Activated CD8-positive, alpha-beta T cell treated with anti-CD3 and anti-CD28 coated beads for 36 hours (primary cell): ENCODE results near the gene PHIP. TPM values are rescaled to one million over a fixed set of nuclear protein-coding genes. Genes with fewer than 3 reads are reported as not detected.

Experiments
- ATAC-seq: fragments of 200-7000 bp; cut with Tn5 transposase; one replicate; pipeline ENCODE4 v1.10.0; 2021; ENCODE audit warnings: mild to moderate bottlenecking, moderate library complexity
- CTCF ChIA-PET: fragments of 350-600 bp; sonication (Branson Sonifier 250); formaldehyde crosslinking; loops from one replicate; lab custom pipeline; 2021; ENCODE audit warnings: antibody characterized with exemption; lab: Charles Lee
- POLR2A ChIA-PET: fragments of 350-600 bp; sonication (Branson Sonifier 250); formaldehyde crosslinking; loops from one replicate; lab custom pipeline; 2021; ENCODE audit warnings: antibody characterized with exemption; lab: Charles Lee
- DNase-seq: peaks from one replicate; pipeline ENCODE4 v3.0.0-alpha.2; 2020
- H3K27ac Mint-ChIP-seq: one replicate; pipeline ENCODE4 v1.8.0; 2021; ENCODE audit warnings: mild to moderate bottlenecking, mixed read lengths
- H3K27me3 Mint-ChIP-seq: one replicate; pipeline ENCODE4 v1.8.0; 2021; ENCODE audit warnings: mixed read lengths
- H3K36me3 Mint-ChIP-seq: one replicate; pipeline ENCODE4 v1.8.0; 2021; ENCODE audit warnings: low read depth, mixed read lengths
- H3K4me1 Mint-ChIP-seq: one replicate; pipeline ENCODE4 v1.8.0; 2021; ENCODE audit warnings: low read depth, mixed read lengths
- H3K4me3 Mint-ChIP-seq: one replicate; pipeline ENCODE4 v1.8.0; 2021; ENCODE audit warnings: mild to moderate bottlenecking, moderate library complexity, mixed read lengths
- H3K9me3 Mint-ChIP-seq: one replicate; pipeline ENCODE4 v1.8.0; 2021; ENCODE audit warnings: mixed read lengths
- CTCF ChIP-seq: fragments of 200-600 bp; IDR thresholded peaks from one replicate; pipeline ENCODE4 v1.8.0; 2022; ENCODE audit warnings: antibody characterized with exemption, mild to moderate bottlenecking
- intact Hi-C: fragments of 100-400 bp; cut with micrococcal nuclease; formaldehyde crosslinking; loops from one replicate; pipeline ENCODE4 v1.10.0; 2022
- total RNA-seq, 2 experiments: library from RNA; stranded (reverse); gene quantifications; one replicate each; pipeline ENCODE4 v1.2.3, GENCODE V29; 2021

Gene PHIP
- total RNA-seq, 2 experiments from 2014 or later = 24.7 to 25.7 TPM

- Mint-ChIP-seq H3K27ac (no peak overlapping the region), H3K9me3 (no peaks in the 10 kb centered on the region), H3K4me1 (peaks cover 54% of the 10 kb centered on the region), H3K4me3 (no peak overlapping the region), H3K27me3 (no peaks in the 10 kb centered on the region), H3K36me3 (peaks cover 26% of the 10 kb centered on the region)
- ChIA-PET CTCF (interaction anchor here (0.7 to 1.1 kb wide), 3 partner anchors 24 to 152 kb away, joined by 3 read pairs; no protein-coding TSS in a partner anchor), POLR2A (interaction anchor here (1.3 kb wide), 1 partner anchor 22 kb away, joined by 5 read pairs; no protein-coding TSS in a partner anchor)
- ATAC-seq (no peak), DNase-seq (no peak)
- intact Hi-C loops = no loop called here
- TF ChIP-seq CTCF = no peak
These were observed 5.3 kb downstream of the PHIP start for GRCh38 chr6:79072640-79073181.

GRCh38 chr6:79071547-79071946, 6.5 kb downstream of the PHIP start:
- ChIA-PET POLR2A (no interaction called here), CTCF (interaction anchor here (1.1 to 1.5 kb wide), 3 partner anchors 10 to 108 kb away, joined by 3 to 4 read pairs (median 3); no protein-coding TSS in a partner anchor)
- Mint-ChIP-seq H3K36me3 (peaks cover 29% of the 10 kb centered on the region), H3K9me3 (no peaks in the 10 kb centered on the region), H3K4me1 (peaks cover 60% of the 10 kb centered on the region), H3K27me3 (no peaks in the 10 kb centered on the region), H3K4me3 (no peak overlapping the region), H3K27ac (no peak overlapping the region)
- intact Hi-C loops = no loop called here
- DNase-seq (no peak), ATAC-seq (peak; percentile 9)
- no peak for TF ChIP-seq CTCF

- no peak for DNase-seq
- Mint-ChIP-seq H3K4me1 (peaks cover 55% of the 10 kb centered on the region), H3K27me3 (no peaks in the 10 kb centered on the region), H3K9me3 (no peaks in the 10 kb centered on the region), H3K4me3 (no peak overlapping the region), H3K27ac (peak overlapping the region; percentile 8), H3K36me3 (peaks cover 26% of the 10 kb centered on the region)
- ATAC-seq = no peak
- ChIA-PET POLR2A (interaction anchor here (0.7 kb wide), 1 partner anchor 139 kb away, joined by 3 read pairs; no protein-coding TSS in a partner anchor), CTCF (interaction anchor here (1.5 kb wide), 1 partner anchor 22 kb away, joined by 3 read pairs; no protein-coding TSS in a partner anchor)
- intact Hi-C loops = no loop called here
- no peak for TF ChIP-seq CTCF
These were observed 7.7 kb downstream of the PHIP start for GRCh38 chr6:79070206-79070825.

- ChIA-PET POLR2A (interaction anchor here (1.0 to 1.4 kb wide), 5 partner anchors 9 to 24 kb away, joined by 3 to 5 read pairs (median 3); no protein-coding TSS in a partner anchor), CTCF (interaction anchor here (0.7 to 1.4 kb wide), 3 partner anchors 11 to 712 kb away, joined by 3 to 4 read pairs (median 3); partner anchors contain the start of gene PHIP)
- peak overlapping the region; percentile 4 for H3K27ac Mint-ChIP-seq
- intact Hi-C loops = no loop called here
- peaks cover 28% of the 10 kb centered on the region for H3K4me1 Mint-ChIP-seq
- no peak for TF ChIP-seq CTCF
- no peak for DNase-seq
- ATAC-seq = no peak
- H3K9me3 Mint-ChIP-seq = no peaks in the 10 kb centered on the region
- H3K4me3 Mint-ChIP-seq = no peak overlapping the region
- H3K36me3 Mint-ChIP-seq = peaks cover 13% of the 10 kb centered on the region
- H3K27me3 Mint-ChIP-seq = no peaks in the 10 kb centered on the region
These were observed 11.2 kb downstream of the PHIP start for GRCh38 chr6:79066828-79067227.

GRCh38 chr6:79066330-79066729, 11.7 kb downstream of the PHIP start:
- Mint-ChIP-seq H3K27ac (no peak overlapping the region), H3K27me3 (no peaks in the 10 kb centered on the region), H3K9me3 (no peaks in the 10 kb centered on the region), H3K36me3 (peaks cover 13% of the 10 kb centered on the region), H3K4me3 (no peak overlapping the region), H3K4me1 (peaks cover 26% of the 10 kb centered on the region)
- ChIA-PET CTCF (interaction anchor here (1.3 to 1.4 kb wide), 2 partner anchors 12 to 14 kb away, joined by 3 read pairs; partner anchors contain the start of gene PHIP), POLR2A (interaction anchor here (1.0 to 1.4 kb wide), 4 partner anchors 11 to 23 kb away, joined by 3 to 4 read pairs (median 3); no protein-coding TSS in a partner anchor)
- DNase-seq (no peak), ATAC-seq (no peak)
- intact Hi-C loops = no loop called here
- TF ChIP-seq CTCF = no peak
